KMS-11 (cell line): ENCODE measurements around the gene CHCHD6.

ENCODE experiments used
- H2AFZ ChIP-seq: fragments of 200-600 bp; sonication (generic); 2 replicates; pipeline ENCODE4 v1.6.1; 2016; ENCODE audit warnings: antibody characterized with exemption, mixed run types, low read depth
- H3K27ac ChIP-seq: fragments of 200-600 bp; sonication (generic); 2 replicates; pipeline ENCODE4 v1.6.1; 2016; ENCODE audit warnings: mild to moderate bottlenecking, mixed run types
- H3K27me3 ChIP-seq: fragments of 200-600 bp; sonication (generic); 2 replicates; pipeline ENCODE4 v1.6.1; 2017; ENCODE audit warnings: mild to moderate bottlenecking, low read depth, mixed run types, moderate library complexity; ENCODE audit not compliant: insufficient read depth
- H3K36me3 ChIP-seq: fragments of 200-600 bp; sonication (generic); 2 replicates; pipeline ENCODE4 v1.6.1; 2017; ENCODE audit warnings: mild to moderate bottlenecking, mixed run types; ENCODE audit not compliant: insufficient read depth
- H3K4me1 ChIP-seq: fragments of 200-600 bp; sonication (generic); 2 replicates; pipeline ENCODE4 v1.6.1; 2016; ENCODE audit warnings: mild to moderate bottlenecking, low read depth, mixed run types; ENCODE audit not compliant: poor library complexity, severe bottlenecking
- H3K4me2 ChIP-seq: fragments of 200-600 bp; sonication (generic); 2 replicates; pipeline ENCODE4 v1.7.0; 2016; ENCODE audit warnings: mild to moderate bottlenecking, mixed run types
- H3K4me3 ChIP-seq: fragments of 200-600 bp; sonication (generic); IDR thresholded peaks from 2 replicates; pipeline ENCODE4 v1.6.1; 2017; ENCODE audit warnings: low read depth, low read length, mixed read lengths; ENCODE audit not compliant: insufficient read depth
- H3K79me2 ChIP-seq: fragments of 200-600 bp; sonication (generic); 2 replicates; pipeline ENCODE4 v1.6.1; 2016; ENCODE audit warnings: low read depth, mixed run types; ENCODE audit not compliant: insufficient read depth
- H3K9ac ChIP-seq: fragments of 200-600 bp; sonication (generic); 2 replicates; pipeline ENCODE4 v1.6.1; 2016; ENCODE audit warnings: mild to moderate bottlenecking, mixed run types
- H4K20me1 ChIP-seq: fragments of 200-600 bp; sonication (generic); 2 replicates; pipeline ENCODE4 v1.6.1; 2016; ENCODE audit warnings: mild to moderate bottlenecking, mixed run types; ENCODE audit not compliant: insufficient read depth
- CTCF ChIP-seq: fragments of 200-600 bp; sonication (generic); conservative IDR thresholded peaks from 2 replicates; pipeline ENCODE4 v1.6.1; 2017; ENCODE audit warnings: low read depth, mild to moderate bottlenecking, antibody characterized with exemption, low read length, moderate library complexity, mixed read lengths

Gene CHCHD6

GRCh38 chr3:126855374-126855773 is 151.3 kb downstream of the CHCHD6 start:
- H3K4me1 ChIP-seq = no peaks in the 10 kb centered on the region
- H4K20me1 ChIP-seq = no peaks in the 10 kb centered on the region
- no peaks in the 10 kb centered on the region for H3K36me3 ChIP-seq
- no peak overlapping the region for H3K4me3 ChIP-seq
- no peak overlapping the region for H2AFZ ChIP-seq
- no peak overlapping the region for H3K4me2 ChIP-seq
- H3K9ac ChIP-seq = no peak overlapping the region
- no peak for TF ChIP-seq CTCF
- no peaks in the 10 kb centered on the region for H3K27me3 ChIP-seq
- no peaks in the 10 kb centered on the region for H3K79me2 ChIP-seq
- H3K27ac ChIP-seq = no peak overlapping the region

GRCh38 chr3:126857928-126858327 is 153.9 kb downstream of the CHCHD6 start:
- no peak overlapping the region for H3K27ac ChIP-seq
- H4K20me1 ChIP-seq = no peaks in the 10 kb centered on the region
- no peak overlapping the region for H3K4me2 ChIP-seq

GRCh38 chr3:126858401-126858800 is 154.4 kb downstream of the CHCHD6 start:
- no peaks in the 10 kb centered on the region for H3K79me2 ChIP-seq

More at GRCh38 chr3:126857928-126858327, 153.9 kb downstream of the CHCHD6 start:
- Histone ChIP-seq H3K79me2 (no peaks in the 10 kb centered on the region), H3K4me1 (no peaks in the 10 kb centered on the region), H3K9ac (no peak overlapping the region), H3K36me3 (no peaks in the 10 kb centered on the region), H3K4me3 (no peak overlapping the region), H3K27me3 (no peaks in the 10 kb centered on the region), H2AFZ (no peak overlapping the region)
- TF ChIP-seq CTCF = no peak

GRCh38 chr3:126858887-126859286 is 154.8 kb downstream of the CHCHD6 start:
- no peak overlapping the region for H3K4me2 ChIP-seq
- no peak for TF ChIP-seq CTCF
- no peaks in the 10 kb centered on the region for H3K27me3 ChIP-seq
- no peak overlapping the region for H3K27ac ChIP-seq
- H3K4me3 ChIP-seq = no peak overlapping the region
- no peak overlapping the region for H2AFZ ChIP-seq
- no peaks in the 10 kb centered on the region for H4K20me1 ChIP-seq
- no peaks in the 10 kb centered on the region for H3K4me1 ChIP-seq
- H3K79me2 ChIP-seq = no peaks in the 10 kb centered on the region
- no peaks in the 10 kb centered on the region for H3K36me3 ChIP-seq
- H3K9ac ChIP-seq = no peak overlapping the region

More at GRCh38 chr3:126858401-126858800, 154.4 kb downstream of the CHCHD6 start:
- Histone ChIP-seq H3K36me3 (no peaks in the 10 kb centered on the region), H3K27ac (no peak overlapping the region), H3K27me3 (no peaks in the 10 kb centered on the region), H4K20me1 (no peaks in the 10 kb centered on the region), H3K4me2 (no peak overlapping the region), H3K9ac (no peak overlapping the region), H3K4me1 (no peaks in the 10 kb centered on the region), H2AFZ (no peak overlapping the region), H3K4me3 (no peak overlapping the region)
- TF ChIP-seq CTCF = no peak
